ENCODE results near the gene SESTD1. TPM values are rescaled to one million over a fixed set of nuclear protein-coding genes. Genes with fewer than 3 reads are reported as not detected.

Gene SESTD1
- total and polyA plus RNA-seq, 2 of the 13 experiments (the other 11 are each of a cell fraction or from before 2014, with no cell fraction given), result 74.4 to 101 TPM

DNA sequence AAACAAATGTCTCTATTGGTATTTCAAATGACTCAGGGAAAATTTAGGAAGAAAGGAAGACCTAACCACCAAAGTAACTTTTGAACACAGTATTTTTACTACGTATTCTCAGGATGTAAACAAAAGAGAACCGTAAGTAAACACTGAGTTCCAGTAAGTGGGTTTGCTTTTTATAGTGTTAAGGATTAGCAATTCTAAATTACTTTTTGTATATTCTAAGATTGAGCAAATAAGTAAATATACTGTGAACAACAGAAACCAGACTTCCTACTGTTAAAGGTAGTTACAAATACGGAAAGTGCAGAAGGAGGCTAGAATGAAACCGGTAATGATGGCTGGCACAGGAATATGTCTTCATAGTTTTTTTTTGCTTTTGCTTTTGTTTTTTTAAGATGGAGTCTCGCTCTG, 31.5 kb downstream of the SESTD1 start (continued):
- TF ChIP-seq ZNF235 (CRISPR knock-in tag; IDR thresholded peaks at IDR 0.05; ENCODE audit: borderline replicate concordance) (no peak), MBD4 (IDR thresholded peaks at IDR 0.05; ENCODE audit: borderline replicate concordance, low read length) (no peak), RBFOX2 (IDR thresholded peaks at IDR 0.05; ENCODE audit: low read depth, low read length) (no peak), FOXJ3 (CRISPR knock-in tag; IDR thresholded peaks at IDR 0.05; ENCODE audit: borderline replicate concordance) (peak; percentile 51; the same call in 1 of the 2 replicates), RBM22 (optimal IDR thresholded peaks at IDR 0.05; ENCODE audit: low read length) (no peak), NFE2L2 (IDR thresholded peaks at IDR 0.05; ENCODE audit: low read length) (peak; percentile 66; the same call in 1 of the 2 replicates), CREB1 (IDR thresholded peaks at IDR 0.05) (no peak), CREB1 (CRISPR knock-in tag; IDR thresholded peaks at IDR 0.05) (peak; percentile 36; the same call in 1 of the 2 replicates), KAT7 (CRISPR knock-in tag; IDR thresholded peaks at IDR 0.05; ENCODE audit: borderline replicate concordance) (0 out of 2 replicates have a peak, but pooled peaks have one; percentile 34), RBAK (CRISPR knock-in tag; IDR thresholded peaks at IDR 0.05) (no peak), RARA (CRISPR knock-in tag; IDR thresholded peaks at IDR 0.05) (peak; percentile 67), GATA4 (IDR thresholded peaks at IDR 0.05; ENCODE audit: borderline replicate concordance, low read depth) (no peak), HNF4G (IDR thresholded peaks at IDR 0.05; ENCODE audit: borderline replicate concordance, low read depth, low read length) (no peak), HNF4G (CRISPR knock-in tag; IDR thresholded peaks at IDR 0.05; ENCODE audit: borderline replicate concordance, low read depth) (no peak), MIER3 (CRISPR knock-in tag; IDR thresholded peaks at IDR 0.05; ENCODE audit: borderline replicate concordance) (0 out of 2 replicates have a peak, but pooled peaks have one; percentile 26), SUZ12 (IDR thresholded peaks at IDR 0.05; ENCODE audit: low read depth, low read length) (no peak), ZFP36L2 (CRISPR knock-in tag; IDR thresholded peaks at IDR 0.05) (no peak), HMG20A (CRISPR knock-in tag; IDR thresholded peaks at IDR 0.05; ENCODE audit: borderline replicate concordance) (peak; percentile 74), ZNF737 (CRISPR knock-in tag; IDR thresholded peaks at IDR 0.05; ENCODE audit: borderline replicate concordance) (no peak), ZNF501 (CRISPR knock-in tag; IDR thresholded peaks at IDR 0.05) (no peak), STAT5B (CRISPR knock-in tag; IDR thresholded peaks at IDR 0.05) (no peak), GATAD1 (CRISPR knock-in tag; IDR thresholded peaks at IDR 0.05) (peak; percentile 23; the same call in 1 of the 2 replicates)
- TF ChIP-seq, protein P1, sequence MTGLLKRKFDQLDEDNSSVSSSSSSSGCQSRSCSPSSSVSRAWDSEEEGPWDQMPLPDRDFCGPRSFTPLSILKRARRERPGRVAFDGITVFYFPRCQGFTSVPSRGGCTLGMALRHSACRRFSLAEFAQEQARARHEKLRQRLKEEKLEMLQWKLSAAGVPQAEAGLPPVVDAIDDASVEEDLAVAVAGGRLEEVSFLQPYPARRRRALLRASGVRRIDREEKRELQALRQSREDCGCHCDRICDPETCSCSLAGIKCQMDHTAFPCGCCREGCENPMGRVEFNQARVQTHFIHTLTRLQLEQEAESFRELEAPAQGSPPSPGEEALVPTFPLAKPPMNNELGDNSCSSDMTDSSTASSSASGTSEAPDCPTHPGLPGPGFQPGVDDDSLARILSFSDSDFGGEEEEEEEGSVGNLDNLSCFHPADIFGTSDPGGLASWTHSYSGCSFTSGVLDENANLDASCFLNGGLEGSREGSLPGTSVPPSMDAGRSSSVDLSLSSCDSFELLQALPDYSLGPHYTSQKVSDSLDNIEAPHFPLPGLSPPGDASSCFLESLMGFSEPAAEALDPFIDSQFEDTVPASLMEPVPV (CRISPR knock-in tag; IDR thresholded peaks at IDR 0.05), result no peak
- TF ChIP-seq, protein P2, sequence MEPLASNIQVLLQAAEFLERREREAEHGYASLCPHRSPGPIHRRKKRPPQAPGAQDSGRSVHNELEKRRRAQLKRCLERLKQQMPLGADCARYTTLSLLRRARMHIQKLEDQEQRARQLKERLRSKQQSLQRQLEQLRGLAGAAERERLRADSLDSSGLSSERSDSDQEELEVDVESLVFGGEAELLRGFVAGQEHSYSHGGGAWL (CRISPR knock-in tag; IDR thresholded peaks at IDR 0.05), result no peak; the same call in 1 of the 2 replicates
- TF ChIP-seq, protein P3, sequence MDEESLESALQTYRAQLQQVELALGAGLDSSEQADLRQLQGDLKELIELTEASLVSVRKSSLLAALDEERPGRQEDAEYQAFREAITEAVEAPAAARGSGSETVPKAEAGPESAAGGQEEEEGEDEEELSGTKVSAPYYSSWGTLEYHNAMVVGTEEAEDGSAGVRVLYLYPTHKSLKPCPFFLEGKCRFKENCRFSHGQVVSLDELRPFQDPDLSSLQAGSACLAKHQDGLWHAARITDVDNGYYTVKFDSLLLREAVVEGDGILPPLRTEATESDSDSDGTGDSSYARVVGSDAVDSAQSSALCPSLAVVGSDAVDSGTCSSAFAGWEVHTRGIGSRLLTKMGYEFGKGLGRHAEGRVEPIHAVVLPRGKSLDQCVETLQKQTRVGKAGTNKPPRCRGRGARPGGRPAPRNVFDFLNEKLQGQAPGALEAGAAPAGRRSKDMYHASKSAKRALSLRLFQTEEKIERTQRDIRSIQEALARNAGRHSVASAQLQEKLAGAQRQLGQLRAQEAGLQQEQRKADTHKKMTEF (CRISPR knock-in tag; IDR thresholded peaks at IDR 0.05), result peak; percentile 89
- TF ChIP-seq, protein P4, sequence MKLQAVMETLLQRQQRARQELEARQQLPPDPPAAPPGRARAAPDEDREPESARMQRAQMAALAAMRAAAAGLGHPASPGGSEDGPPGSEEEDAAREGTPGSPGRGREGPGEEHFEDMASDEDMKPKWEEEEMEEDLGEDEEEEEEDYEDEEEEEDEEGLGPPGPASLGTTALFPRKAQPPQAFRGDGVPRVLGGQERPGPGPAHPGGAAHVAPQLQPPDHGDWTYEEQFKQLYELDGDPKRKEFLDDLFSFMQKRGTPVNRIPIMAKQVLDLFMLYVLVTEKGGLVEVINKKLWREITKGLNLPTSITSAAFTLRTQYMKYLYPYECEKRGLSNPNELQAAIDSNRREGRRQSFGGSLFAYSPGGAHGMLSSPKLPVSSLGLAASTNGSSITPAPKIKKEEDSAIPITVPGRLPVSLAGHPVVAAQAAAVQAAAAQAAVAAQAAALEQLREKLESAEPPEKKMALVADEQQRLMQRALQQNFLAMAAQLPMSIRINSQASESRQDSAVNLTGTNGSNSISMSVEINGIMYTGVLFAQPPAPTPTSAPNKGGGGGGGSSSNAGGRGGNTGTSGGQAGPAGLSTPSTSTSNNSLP (IDR thresholded peaks at IDR 0.05; ENCODE audit: low read depth, low read length), result no peak
- TF ChIP-seq, protein P5, sequence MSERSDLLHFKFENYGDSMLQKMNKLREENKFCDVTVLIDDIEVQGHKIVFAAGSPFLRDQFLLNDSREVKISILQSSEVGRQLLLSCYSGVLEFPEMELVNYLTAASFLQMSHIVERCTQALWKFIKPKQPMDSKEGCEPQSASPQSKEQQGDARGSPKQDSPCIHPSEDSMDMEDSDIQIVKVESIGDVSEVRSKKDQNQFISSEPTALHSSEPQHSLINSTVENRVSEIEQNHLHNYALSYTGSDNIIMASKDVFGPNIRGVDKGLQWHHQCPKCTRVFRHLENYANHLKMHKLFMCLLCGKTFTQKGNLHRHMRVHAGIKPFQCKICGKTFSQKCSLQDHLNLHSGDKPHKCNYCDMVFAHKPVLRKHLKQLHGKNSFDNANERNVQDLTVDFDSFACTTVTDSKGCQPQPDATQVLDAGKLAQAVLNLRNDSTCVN (CRISPR knock-in tag; IDR thresholded peaks at IDR 0.05; ENCODE audit: borderline replicate concordance), result no peak

Data from HepG2 (cell line).